Gastrocnemius medialis (tissue), 4 donors: Measurements from ENCODE around the gene CARD11.

Source experiments
- POLR2A ChIP-seq, 2 donors: fragments of 450-650 bp; IDR thresholded peaks; one replicate each; pipeline ENCODE4 v1.6.1; 2017; ENCODE audit warnings: antibody characterized with exemption in 2 of 2, mild to moderate bottlenecking in 2 of 2, moderate library complexity in 2 of 2
- TF ChIP-seq, protein P1 (sequence below), 5 experiments: fragments of 450-650 bp in 3 of 5; fragments of 200-600 bp in 2 of 5; sonication (generic) in 2 of 5; IDR thresholded peaks in 4 of 5; conservative IDR thresholded peaks in 1 of 5; 1 replicate in 4 of 5; 2 replicates in 1 of 5; pipeline ENCODE4 v1.5.1; 2016 to 2019; ENCODE audit warnings: antibody characterized with exemption in 5 of 5, mild to moderate bottlenecking in 3 of 5, moderate library complexity in 3 of 5

DNA sequence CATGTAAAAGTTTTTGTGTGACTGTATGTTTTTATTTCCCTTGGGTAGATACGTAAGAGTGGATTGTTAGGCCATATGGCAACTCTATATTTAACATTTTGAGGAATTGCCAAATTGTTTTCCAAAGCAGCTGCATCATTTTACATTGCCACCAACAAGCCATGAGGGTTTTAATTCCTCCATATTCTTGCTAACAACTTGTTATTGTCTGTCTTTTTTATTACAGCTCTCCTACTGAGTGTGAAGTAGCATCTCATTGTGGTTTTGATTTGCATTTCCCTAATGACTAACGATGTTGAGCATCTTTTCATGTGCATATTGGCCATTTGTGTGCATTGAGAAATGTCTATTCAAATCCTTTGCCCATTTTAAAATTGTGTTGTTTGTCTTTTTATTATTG is 94.9 kb downstream of the CARD11 start:
- TF ChIP-seq, protein P1, sequence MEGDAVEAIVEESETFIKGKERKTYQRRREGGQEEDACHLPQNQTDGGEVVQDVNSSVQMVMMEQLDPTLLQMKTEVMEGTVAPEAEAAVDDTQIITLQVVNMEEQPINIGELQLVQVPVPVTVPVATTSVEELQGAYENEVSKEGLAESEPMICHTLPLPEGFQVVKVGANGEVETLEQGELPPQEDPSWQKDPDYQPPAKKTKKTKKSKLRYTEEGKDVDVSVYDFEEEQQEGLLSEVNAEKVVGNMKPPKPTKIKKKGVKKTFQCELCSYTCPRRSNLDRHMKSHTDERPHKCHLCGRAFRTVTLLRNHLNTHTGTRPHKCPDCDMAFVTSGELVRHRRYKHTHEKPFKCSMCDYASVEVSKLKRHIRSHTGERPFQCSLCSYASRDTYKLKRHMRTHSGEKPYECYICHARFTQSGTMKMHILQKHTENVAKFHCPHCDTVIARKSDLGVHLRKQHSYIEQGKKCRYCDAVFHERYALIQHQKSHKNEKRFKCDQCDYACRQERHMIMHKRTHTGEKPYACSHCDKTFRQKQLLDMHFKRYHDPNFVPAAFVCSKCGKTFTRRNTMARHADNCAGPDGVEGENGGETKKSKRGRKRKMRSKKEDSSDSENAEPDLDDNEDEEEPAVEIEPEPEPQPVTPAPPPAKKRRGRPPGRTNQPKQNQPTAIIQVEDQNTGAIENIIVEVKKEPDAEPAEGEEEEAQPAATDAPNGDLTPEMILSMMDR (IDR thresholded peaks at IDR 0.05 in 4 of 5, conservative IDR thresholded peaks at IDR 0.05 in 1 of 5), result no peak
- no peak for TF ChIP-seq POLR2A (IDR thresholded peaks at IDR 0.05)
